Colonic mucosa (tissue), 4 donors: ENCODE data around the gene ATP2A3. TPM values are rescaled to one million over a fixed set of nuclear protein-coding genes. Genes with fewer than 3 reads are reported as not detected.

ENCODE experiments used
- DNase-seq: peaks from one replicate; pipeline ENCODE4 v3.0.0-alpha.2; 2020
- H3K27ac ChIP-seq: fragments of 200-600 bp; one replicate; pipeline ENCODE4 v1.8.0; 2021
- H3K27me3 ChIP-seq: fragments of 200-600 bp; one replicate; pipeline ENCODE4 v1.8.0; 2021
- H3K36me3 ChIP-seq: fragments of 200-600 bp; one replicate; pipeline ENCODE4 v1.8.0; 2021
- H3K4me1 ChIP-seq: fragments of 200-600 bp; one replicate; pipeline ENCODE4 v1.8.0; 2021; ENCODE audit warnings: mild to moderate bottlenecking
- H3K4me3 ChIP-seq: fragments of 200-600 bp; one replicate; pipeline ENCODE4 v1.8.0; 2021
- H3K9ac ChIP-seq, 2 donors: one replicate each; pipeline ENCODE4 v1.7.0; 2013; ENCODE audit warnings: control low read depth in 2 of 2, low read depth in 2 of 2, low read length in 2 of 2
- H3K9me3 ChIP-seq: fragments of 200-600 bp; one replicate; pipeline ENCODE4 v1.8.0; 2021
- intact Hi-C: fragments of 100-400 bp; cut with DNase I; formaldehyde crosslinking; loops from one replicate; pipeline ENCODE4 v1.14.1; 2022
- total RNA-seq, 2 donors: library from RNA; stranded (reverse); fragmentation: NEBNext Ultra II Directional in 1 of 2; extraction: Animal tissue kit (Norgen Biotek cat#: 25700) in 1 of 2; gene quantifications; one replicate each; pipeline ENCODE4 v1.2.1, GENCODE V29; 2021
- TF ChIP-seq, protein P1 (sequence below): fragments of 200-600 bp; IDR thresholded peaks from one replicate; pipeline ENCODE4 v1.8.0; 2022; ENCODE audit warnings: antibody characterized with exemption, mild to moderate bottlenecking
- donor health status: healthy.
- donor health status: DM: no; HTN: no; CAD: no.
- donor health status: DM: no; HTN: no; CAD: no.

Gene ATP2A3
- total RNA-seq, 2 donors from 2014 or later: 197 to 308 TPM

- no peaks in the 10 kb centered on the region for H3K36me3 ChIP-seq
- H3K4me3 ChIP-seq: no peak overlapping the region
- no peaks in the 10 kb centered on the region for H3K27me3 ChIP-seq
- H3K27ac ChIP-seq: no peak overlapping the region
- no peaks in the 10 kb centered on the region for H3K4me1 ChIP-seq
- intact Hi-C loops: no loop called here
- no peaks in the 10 kb centered on the region for H3K9me3 ChIP-seq
- no peak overlapping the region for H3K9ac ChIP-seq
- no peak for DNase-seq
- TF ChIP-seq, protein P1, sequence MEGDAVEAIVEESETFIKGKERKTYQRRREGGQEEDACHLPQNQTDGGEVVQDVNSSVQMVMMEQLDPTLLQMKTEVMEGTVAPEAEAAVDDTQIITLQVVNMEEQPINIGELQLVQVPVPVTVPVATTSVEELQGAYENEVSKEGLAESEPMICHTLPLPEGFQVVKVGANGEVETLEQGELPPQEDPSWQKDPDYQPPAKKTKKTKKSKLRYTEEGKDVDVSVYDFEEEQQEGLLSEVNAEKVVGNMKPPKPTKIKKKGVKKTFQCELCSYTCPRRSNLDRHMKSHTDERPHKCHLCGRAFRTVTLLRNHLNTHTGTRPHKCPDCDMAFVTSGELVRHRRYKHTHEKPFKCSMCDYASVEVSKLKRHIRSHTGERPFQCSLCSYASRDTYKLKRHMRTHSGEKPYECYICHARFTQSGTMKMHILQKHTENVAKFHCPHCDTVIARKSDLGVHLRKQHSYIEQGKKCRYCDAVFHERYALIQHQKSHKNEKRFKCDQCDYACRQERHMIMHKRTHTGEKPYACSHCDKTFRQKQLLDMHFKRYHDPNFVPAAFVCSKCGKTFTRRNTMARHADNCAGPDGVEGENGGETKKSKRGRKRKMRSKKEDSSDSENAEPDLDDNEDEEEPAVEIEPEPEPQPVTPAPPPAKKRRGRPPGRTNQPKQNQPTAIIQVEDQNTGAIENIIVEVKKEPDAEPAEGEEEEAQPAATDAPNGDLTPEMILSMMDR: no peak
Observed at GRCh38 chr17:3909257-3909656, 55.0 kb downstream of the ATP2A3 start.

DNA sequence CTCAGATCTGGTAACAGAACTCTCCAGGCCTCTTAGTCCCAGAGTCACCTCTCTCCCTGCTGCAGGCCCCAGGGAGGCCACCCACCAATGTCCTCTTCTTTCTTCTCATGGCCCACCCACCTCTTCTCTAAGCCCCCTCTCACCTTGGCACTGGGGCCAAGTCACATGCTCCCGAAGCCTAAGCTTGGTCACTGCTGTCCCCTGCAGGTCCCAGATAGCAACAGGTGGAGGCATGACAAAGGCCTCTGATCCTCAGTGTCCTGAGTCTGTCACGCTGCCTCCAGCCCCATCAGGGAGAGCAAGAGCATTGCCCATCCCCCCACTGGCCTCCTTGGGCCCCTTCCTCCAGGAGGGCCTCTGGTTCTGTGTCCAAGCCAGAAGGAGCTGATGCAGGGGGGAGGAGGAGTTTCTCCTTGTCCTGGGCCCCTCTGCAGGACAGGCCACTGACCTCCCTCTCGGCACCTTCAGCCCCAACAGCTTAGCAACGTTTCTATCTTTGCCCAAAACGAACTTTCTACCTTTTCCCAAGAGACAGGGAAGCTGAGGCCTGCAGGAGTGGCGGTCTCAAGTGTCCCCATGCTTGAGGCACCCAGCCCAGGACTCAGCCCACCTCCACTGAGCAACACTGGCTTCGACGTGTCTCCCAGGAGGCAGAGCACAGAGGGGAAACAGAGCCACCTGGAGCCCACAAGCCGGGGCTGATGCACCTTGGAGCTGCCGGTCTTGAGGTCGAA, 56.6 kb downstream of the ATP2A3 start:
- Histone ChIP-seq H3K36me3 (no peaks in the 10 kb centered on the region), H3K27me3 (no peaks in the 10 kb centered on the region), H3K9me3 (no peaks in the 10 kb centered on the region), H3K4me1 (no peaks in the 10 kb centered on the region), H3K9ac (no peak overlapping the region), H3K4me3 (no peak overlapping the region), H3K27ac (no peak overlapping the region)
- TF ChIP-seq, protein P1: peak; percentile 32
- intact Hi-C loops: loop anchor here (2.0 kb wide), 1 partner anchor 43 kb away; no protein-coding TSS in a partner anchor
- DNase-seq: no peak

GRCh38 chr17:3906881-3907280, 57.4 kb downstream of the ATP2A3 start:
- H3K36me3 ChIP-seq: no peaks in the 10 kb centered on the region
- H3K4me3 ChIP-seq: no peak overlapping the region
- intact Hi-C loops: loop anchor here (2.0 kb wide), 1 partner anchor 42 kb away; no protein-coding TSS in a partner anchor
- no peak overlapping the region for H3K9ac ChIP-seq
- no peaks in the 10 kb centered on the region for H3K4me1 ChIP-seq
- H3K27ac ChIP-seq: no peak overlapping the region
- TF ChIP-seq, protein P1: no peak
- no peaks in the 10 kb centered on the region for H3K9me3 ChIP-seq
- H3K27me3 ChIP-seq: no peaks in the 10 kb centered on the region
- no peak for DNase-seq

GRCh38 chr17:3905017-3905520, 59.2 kb downstream of the ATP2A3 start:
- H3K27ac ChIP-seq: no peak overlapping the region
- H3K36me3 ChIP-seq: no peaks in the 10 kb centered on the region
- DNase-seq: no peak
- no peaks in the 10 kb centered on the region for H3K27me3 ChIP-seq
- H3K4me1 ChIP-seq: no peaks in the 10 kb centered on the region
- no peak overlapping the region for H3K4me3 ChIP-seq
- H3K9me3 ChIP-seq: no peaks in the 10 kb centered on the region
- peak overlapping the region in 1 of 2 donors; percentile 12 for H3K9ac ChIP-seq
- intact Hi-C loops: no loop called here
- TF ChIP-seq, protein P1: no peak

- no peaks in the 10 kb centered on the region for H3K9me3 ChIP-seq
- peak overlapping the region in 1 of 2 donors; percentile 12 for H3K9ac ChIP-seq
- H3K4me3 ChIP-seq: no peak overlapping the region
- no peak for DNase-seq
- H3K36me3 ChIP-seq: no peaks in the 10 kb centered on the region
- intact Hi-C loops: no loop called here
- H3K27me3 ChIP-seq: no peaks in the 10 kb centered on the region
- no peaks in the 10 kb centered on the region for H3K4me1 ChIP-seq
- TF ChIP-seq, protein P1: no peak
- no peak overlapping the region for H3K27ac ChIP-seq
Observed at GRCh38 chr17:3904501-3904900, 59.7 kb downstream of the ATP2A3 start.
